WTC11 (cell line): ENCODE results near the gene SLC10A3.
A peak's percentile ranks its signal among the peaks of the same experiment; 100 is the strongest.

Experiments used
- CBFB ChIP-seq: sonication (generic); formaldehyde crosslinking; IDR thresholded peaks from 2 replicates; pipeline ENCODE4 v1.8.1; 2022; ENCODE audit warnings: mild to moderate bottlenecking, low read depth, missing genetic modification reagents
- CREB1 ChIP-seq: sonication (generic); formaldehyde crosslinking; IDR thresholded peaks from 2 replicates; pipeline ENCODE4 v1.8.0; 2023; ENCODE audit warnings: mild to moderate bottlenecking, missing genetic modification reagents
- ERG ChIP-seq: fragments of 250-450 bp; sonication (Bioruptor Pico); IDR thresholded peaks from 2 replicates; pipeline ENCODE4 v1.8.0; 2021; ENCODE audit warnings: mild to moderate bottlenecking
- FOXK1 ChIP-seq: sonication (generic); formaldehyde crosslinking; IDR thresholded peaks from 2 replicates; pipeline ENCODE4 v1.8.0; 2022; ENCODE audit warnings: mild to moderate bottlenecking, moderate library complexity, missing genetic modification reagents
- GTF2I ChIP-seq: fragments of 250-450 bp; sonication (Bioruptor Pico); conservative IDR thresholded peaks from 2 replicates; pipeline ENCODE4 v1.4.0; 2021; ENCODE audit warnings: mild to moderate bottlenecking
- HMGA2 ChIP-seq: fragments of 250-450 bp; sonication (Bioruptor Pico); IDR thresholded peaks from 2 replicates; pipeline ENCODE4 v1.4.0; 2021; ENCODE audit warnings: mild to moderate bottlenecking, moderate library complexity
- MXD4 ChIP-seq: fragments of 250-450 bp; sonication (Bioruptor Pico); IDR thresholded peaks from 2 replicates; pipeline ENCODE4 v1.8.0; 2021; ENCODE audit warnings: mild to moderate bottlenecking, moderate library complexity, borderline replicate concordance
- NFYB ChIP-seq: sonication (generic); formaldehyde crosslinking; conservative IDR thresholded peaks from 2 replicates; pipeline ENCODE4 v1.8.0; 2022; ENCODE audit warnings: low read depth, missing genetic modification reagents
- ZBTB21 ChIP-seq: sonication (generic); formaldehyde crosslinking; IDR thresholded peaks from 2 replicates; pipeline ENCODE4 v1.8.1; 2023; ENCODE audit warnings: mild to moderate bottlenecking, missing genetic modification reagents, borderline replicate concordance
- TF ChIP-seq, protein P1 (sequence below): fragments of 200-600 bp; IDR thresholded peaks from 2 replicates; pipeline ENCODE4 v1.8.0; 2022; ENCODE audit warnings: antibody characterized with exemption
- TF ChIP-seq, protein P2 (sequence below): sonication (generic); formaldehyde crosslinking; IDR thresholded peaks from 2 replicates; pipeline ENCODE4 v1.8.1; 2022; ENCODE audit warnings: mild to moderate bottlenecking, missing genetic modification reagents, moderate library complexity, borderline replicate concordance
- TF ChIP-seq, protein P3 (sequence below): sonication (generic); formaldehyde crosslinking; IDR thresholded peaks from 2 replicates; pipeline ENCODE4 v1.8.1; 2022; ENCODE audit warnings: low read depth, missing genetic modification reagents, borderline replicate concordance

DNA sequence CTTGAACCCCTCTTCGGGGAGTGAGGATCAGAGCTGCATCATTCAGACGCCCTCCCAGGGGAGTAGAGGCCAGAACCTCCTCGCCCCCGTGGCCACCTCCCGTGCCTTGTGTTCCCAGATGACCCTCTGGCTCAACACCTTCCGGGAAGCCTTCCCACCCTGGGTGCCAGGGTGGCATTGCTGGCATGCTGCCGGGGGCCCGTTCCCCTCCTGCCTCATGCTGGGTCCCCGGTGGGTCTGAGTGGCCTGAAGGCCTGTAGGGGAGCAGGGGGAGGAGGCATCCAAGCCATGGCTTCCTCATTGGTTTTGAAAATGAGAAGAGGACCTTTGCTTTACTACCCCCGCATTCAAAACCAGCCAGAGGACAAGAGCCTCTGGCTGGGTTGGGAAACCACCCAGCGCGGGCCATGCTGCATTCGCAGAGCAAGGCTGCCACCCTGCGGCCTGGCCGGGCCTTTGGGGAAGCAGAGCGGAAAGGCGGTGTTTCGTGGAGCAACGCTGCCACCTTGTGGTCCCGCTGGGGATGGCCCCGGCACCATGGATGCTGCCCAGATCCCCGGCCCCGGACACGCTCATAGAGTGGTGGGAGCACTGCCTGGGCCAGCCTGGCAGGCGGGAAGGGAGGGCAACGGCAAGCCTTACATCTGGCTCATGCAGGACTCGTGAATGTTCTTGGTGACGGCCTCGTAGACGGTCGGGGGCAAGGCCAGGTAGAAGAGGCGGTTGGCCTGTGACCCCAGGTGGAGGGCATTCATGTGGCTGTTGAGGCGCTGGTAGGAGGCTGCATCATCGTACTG is 44.3 kb upstream of the SLC10A3 start:
- TF ChIP-seq, protein P1, sequence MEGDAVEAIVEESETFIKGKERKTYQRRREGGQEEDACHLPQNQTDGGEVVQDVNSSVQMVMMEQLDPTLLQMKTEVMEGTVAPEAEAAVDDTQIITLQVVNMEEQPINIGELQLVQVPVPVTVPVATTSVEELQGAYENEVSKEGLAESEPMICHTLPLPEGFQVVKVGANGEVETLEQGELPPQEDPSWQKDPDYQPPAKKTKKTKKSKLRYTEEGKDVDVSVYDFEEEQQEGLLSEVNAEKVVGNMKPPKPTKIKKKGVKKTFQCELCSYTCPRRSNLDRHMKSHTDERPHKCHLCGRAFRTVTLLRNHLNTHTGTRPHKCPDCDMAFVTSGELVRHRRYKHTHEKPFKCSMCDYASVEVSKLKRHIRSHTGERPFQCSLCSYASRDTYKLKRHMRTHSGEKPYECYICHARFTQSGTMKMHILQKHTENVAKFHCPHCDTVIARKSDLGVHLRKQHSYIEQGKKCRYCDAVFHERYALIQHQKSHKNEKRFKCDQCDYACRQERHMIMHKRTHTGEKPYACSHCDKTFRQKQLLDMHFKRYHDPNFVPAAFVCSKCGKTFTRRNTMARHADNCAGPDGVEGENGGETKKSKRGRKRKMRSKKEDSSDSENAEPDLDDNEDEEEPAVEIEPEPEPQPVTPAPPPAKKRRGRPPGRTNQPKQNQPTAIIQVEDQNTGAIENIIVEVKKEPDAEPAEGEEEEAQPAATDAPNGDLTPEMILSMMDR, result peak; percentile 76
- TF ChIP-seq ERG (CRISPR knock-in tag) (no peak), HMGA2 (CRISPR knock-in tag) (no peak), CBFB (CRISPR knock-in tag) (no peak), FOXK1 (CRISPR knock-in tag) (no peak), GTF2I (no peak), ZBTB21 (CRISPR knock-in tag) (no peak), NFYB (no peak), CREB1 (CRISPR knock-in tag) (no peak), MXD4 (CRISPR knock-in tag) (no peak)
- TF ChIP-seq, protein P2, sequence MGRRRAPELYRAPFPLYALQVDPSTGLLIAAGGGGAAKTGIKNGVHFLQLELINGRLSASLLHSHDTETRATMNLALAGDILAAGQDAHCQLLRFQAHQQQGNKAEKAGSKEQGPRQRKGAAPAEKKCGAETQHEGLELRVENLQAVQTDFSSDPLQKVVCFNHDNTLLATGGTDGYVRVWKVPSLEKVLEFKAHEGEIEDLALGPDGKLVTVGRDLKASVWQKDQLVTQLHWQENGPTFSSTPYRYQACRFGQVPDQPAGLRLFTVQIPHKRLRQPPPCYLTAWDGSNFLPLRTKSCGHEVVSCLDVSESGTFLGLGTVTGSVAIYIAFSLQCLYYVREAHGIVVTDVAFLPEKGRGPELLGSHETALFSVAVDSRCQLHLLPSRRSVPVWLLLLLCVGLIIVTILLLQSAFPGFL (CRISPR knock-in tag), result no peak
- TF ChIP-seq, protein P3, sequence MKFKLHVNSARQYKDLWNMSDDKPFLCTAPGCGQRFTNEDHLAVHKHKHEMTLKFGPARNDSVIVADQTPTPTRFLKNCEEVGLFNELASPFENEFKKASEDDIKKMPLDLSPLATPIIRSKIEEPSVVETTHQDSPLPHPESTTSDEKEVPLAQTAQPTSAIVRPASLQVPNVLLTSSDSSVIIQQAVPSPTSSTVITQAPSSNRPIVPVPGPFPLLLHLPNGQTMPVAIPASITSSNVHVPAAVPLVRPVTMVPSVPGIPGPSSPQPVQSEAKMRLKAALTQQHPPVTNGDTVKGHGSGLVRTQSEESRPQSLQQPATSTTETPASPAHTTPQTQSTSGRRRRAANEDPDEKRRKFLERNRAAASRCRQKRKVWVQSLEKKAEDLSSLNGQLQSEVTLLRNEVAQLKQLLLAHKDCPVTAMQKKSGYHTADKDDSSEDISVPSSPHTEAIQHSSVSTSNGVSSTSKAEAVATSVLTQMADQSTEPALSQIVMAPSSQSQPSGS (CRISPR knock-in tag), result no peak
